ENCODE results near the gene RXRB.
A peak's percentile ranks its signal among the peaks of the same experiment; 100 is the strongest.

RXRB gene

GRCh38 chr6:33200219-33201146, at the start of gene RXRB, which contains the start of gene SLC39A7:
RXRB (minus strand) TSS chr6:33200665; CDS start chr6:33200476, 189 bp downstream.
SLC39A7 (plus strand) TSS chr6:33200867; CDS start chr6:33201246, 379 bp downstream.
- peak; percentile 98 for DNase-seq
- peaks cover 86% of the 10 kb centered on the region for H3K4me1 Mint-ChIP-seq
- H3K27ac Mint-ChIP-seq: peak within 1 kb of the TSS; percentile 99
- peak within 1 kb of the TSS; percentile 99 for H3K4me3 Mint-ChIP-seq
- peaks cover 39% of the 10 kb centered on the region for H3K36me3 Mint-ChIP-seq (ENCODE audit: low read depth)
- no peak for TF ChIP-seq CTCF (IDR thresholded peaks at IDR 0.05)
- peaks cover 14% of the 10 kb centered on the region for H3K27me3 Mint-ChIP-seq (ENCODE audit: low read depth, poor library complexity)
- H3K9me3 Mint-ChIP-seq: no peaks in the 10 kb centered on the region

- Mint-ChIP-seq H3K4me1 (peaks cover 36% of the 10 kb centered on the region), H3K27ac (peak overlapping the region; percentile 93), H3K36me3 (ENCODE audit: low read depth) (peaks cover 28% of the 10 kb centered on the region), H3K27me3 (ENCODE audit: low read depth, poor library complexity) (peaks cover 21% of the 10 kb centered on the region), H3K4me3 (peak overlapping the region; percentile 84), H3K9me3 (no peaks in the 10 kb centered on the region)
- TF ChIP-seq CTCF (IDR thresholded peaks at IDR 0.05): no peak
- DNase-seq: peak; percentile 36
Measured at GRCh38 chr6:33249732-33250630, 49.5 kb upstream of the RXRB start.

- H3K4me3 Mint-ChIP-seq: peak overlapping the region; percentile 84
- peak; percentile 96 for DNase-seq
- TF ChIP-seq CTCF (IDR thresholded peaks at IDR 0.05): no peak
- peaks cover 22% of the 10 kb centered on the region for H3K27me3 Mint-ChIP-seq (ENCODE audit: low read depth, poor library complexity)
- peaks cover 36% of the 10 kb centered on the region for H3K4me1 Mint-ChIP-seq
- H3K9me3 Mint-ChIP-seq: no peaks in the 10 kb centered on the region
- H3K36me3 Mint-ChIP-seq (ENCODE audit: low read depth): peaks cover 26% of the 10 kb centered on the region
- H3K27ac Mint-ChIP-seq: peak overlapping the region; percentile 93
Measured at GRCh38 chr6:33248932-33249731, 48.7 kb upstream of the RXRB start.

GRCh38 chr6:33248643-33248931, 48.1 kb upstream of the RXRB start:
- H3K27ac Mint-ChIP-seq: no peak overlapping the region
- peaks cover 26% of the 10 kb centered on the region for H3K36me3 Mint-ChIP-seq (ENCODE audit: low read depth)
- peak overlapping the region; percentile 84 for H3K4me3 Mint-ChIP-seq
- H3K27me3 Mint-ChIP-seq (ENCODE audit: low read depth, poor library complexity): peaks cover 27% of the 10 kb centered on the region
- peaks cover 36% of the 10 kb centered on the region for H3K4me1 Mint-ChIP-seq
- H3K9me3 Mint-ChIP-seq: no peaks in the 10 kb centered on the region
- TF ChIP-seq CTCF (IDR thresholded peaks at IDR 0.05): no peak
- no peak for DNase-seq

GRCh38 chr6:33247977-33248642, 47.6 kb upstream of the RXRB start:
- peaks cover 26% of the 10 kb centered on the region for H3K36me3 Mint-ChIP-seq (ENCODE audit: low read depth)
- no peaks in the 10 kb centered on the region for H3K9me3 Mint-ChIP-seq
- no peak overlapping the region for H3K27ac Mint-ChIP-seq
- DNase-seq: peak; percentile 96
- H3K4me3 Mint-ChIP-seq: peak overlapping the region; percentile 84
- TF ChIP-seq CTCF (IDR thresholded peaks at IDR 0.05): peak; percentile 97
- H3K27me3 Mint-ChIP-seq (ENCODE audit: low read depth, poor library complexity): peaks cover 31% of the 10 kb centered on the region
- peaks cover 36% of the 10 kb centered on the region for H3K4me1 Mint-ChIP-seq

Data from nephron progenitor cell (in vitro differentiated cells).